Measurements from ENCODE around the gene RERGL.

RERGL gene

DNA sequence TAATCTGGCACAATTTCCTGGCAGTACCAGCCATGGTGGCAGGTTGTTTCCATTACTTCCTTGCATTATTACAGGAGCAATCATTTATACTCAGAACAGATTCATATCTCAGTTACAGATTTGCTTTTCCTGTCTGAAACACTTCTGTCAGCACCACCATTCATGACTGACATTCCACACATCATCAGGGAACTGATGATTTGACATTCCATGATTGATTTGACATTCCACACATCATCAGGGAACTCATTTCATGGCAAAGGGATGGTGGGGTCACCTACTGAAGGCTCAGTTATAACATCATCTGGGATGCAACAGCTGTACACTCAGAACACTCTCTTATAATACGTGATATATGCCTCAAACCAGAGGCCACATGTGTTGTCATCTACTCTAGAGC, 30.9 kb upstream of the RERGL start:
- Histone ChIP-seq H3K4me3 (replicated peaks; ENCODE audit: low read depth, low read length) (no peak overlapping the region), H3K36me3 (ENCODE audit: control insufficient read depth, insufficient read depth, low read length) (no peaks in the 10 kb centered on the region), H3K27me3 (replicated peaks; ENCODE audit: control insufficient read depth, insufficient read depth, low read length) (no peaks in the 10 kb centered on the region)
- DNase-seq (ENCODE audit: extremely low read depth, insufficient read length): no peak
- TF ChIP-seq, protein P1, sequence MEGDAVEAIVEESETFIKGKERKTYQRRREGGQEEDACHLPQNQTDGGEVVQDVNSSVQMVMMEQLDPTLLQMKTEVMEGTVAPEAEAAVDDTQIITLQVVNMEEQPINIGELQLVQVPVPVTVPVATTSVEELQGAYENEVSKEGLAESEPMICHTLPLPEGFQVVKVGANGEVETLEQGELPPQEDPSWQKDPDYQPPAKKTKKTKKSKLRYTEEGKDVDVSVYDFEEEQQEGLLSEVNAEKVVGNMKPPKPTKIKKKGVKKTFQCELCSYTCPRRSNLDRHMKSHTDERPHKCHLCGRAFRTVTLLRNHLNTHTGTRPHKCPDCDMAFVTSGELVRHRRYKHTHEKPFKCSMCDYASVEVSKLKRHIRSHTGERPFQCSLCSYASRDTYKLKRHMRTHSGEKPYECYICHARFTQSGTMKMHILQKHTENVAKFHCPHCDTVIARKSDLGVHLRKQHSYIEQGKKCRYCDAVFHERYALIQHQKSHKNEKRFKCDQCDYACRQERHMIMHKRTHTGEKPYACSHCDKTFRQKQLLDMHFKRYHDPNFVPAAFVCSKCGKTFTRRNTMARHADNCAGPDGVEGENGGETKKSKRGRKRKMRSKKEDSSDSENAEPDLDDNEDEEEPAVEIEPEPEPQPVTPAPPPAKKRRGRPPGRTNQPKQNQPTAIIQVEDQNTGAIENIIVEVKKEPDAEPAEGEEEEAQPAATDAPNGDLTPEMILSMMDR (IDR thresholded peaks at IDR 0.05; ENCODE audit: insufficient read depth, low read length, poor library complexity, severe bottlenecking): no peak

DNA sequence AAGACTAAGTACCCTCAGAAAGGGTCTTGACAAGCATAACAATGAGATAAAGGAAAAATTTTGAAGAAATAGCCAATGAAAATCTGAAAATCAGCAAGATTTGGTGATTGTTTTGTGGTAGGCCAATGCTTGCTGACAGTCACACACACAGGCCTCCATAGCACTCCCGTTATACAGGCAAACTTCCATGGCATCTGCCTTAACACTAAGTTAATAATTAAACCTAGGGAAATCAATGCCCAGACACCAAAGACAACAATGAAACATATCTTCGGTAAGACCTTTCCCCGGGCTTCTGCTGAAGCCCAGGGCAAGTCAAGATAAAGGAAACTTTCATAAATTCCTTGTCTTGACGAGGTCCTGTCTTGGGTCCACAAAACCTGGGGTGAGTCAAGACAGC, 18.6 kb upstream of the RERGL start:
- DNase-seq (ENCODE audit: extremely low read depth, insufficient read length): no peak
- Histone ChIP-seq H3K27me3 (replicated peaks; ENCODE audit: control insufficient read depth, insufficient read depth, low read length) (no peaks in the 10 kb centered on the region), H3K4me3 (replicated peaks; ENCODE audit: low read depth, low read length) (no peak overlapping the region), H3K36me3 (ENCODE audit: control insufficient read depth, insufficient read depth, low read length) (no peaks in the 10 kb centered on the region)
- TF ChIP-seq, protein P1 (IDR thresholded peaks at IDR 0.05; ENCODE audit: insufficient read depth, low read length, poor library complexity, severe bottlenecking): no peak

DNA sequence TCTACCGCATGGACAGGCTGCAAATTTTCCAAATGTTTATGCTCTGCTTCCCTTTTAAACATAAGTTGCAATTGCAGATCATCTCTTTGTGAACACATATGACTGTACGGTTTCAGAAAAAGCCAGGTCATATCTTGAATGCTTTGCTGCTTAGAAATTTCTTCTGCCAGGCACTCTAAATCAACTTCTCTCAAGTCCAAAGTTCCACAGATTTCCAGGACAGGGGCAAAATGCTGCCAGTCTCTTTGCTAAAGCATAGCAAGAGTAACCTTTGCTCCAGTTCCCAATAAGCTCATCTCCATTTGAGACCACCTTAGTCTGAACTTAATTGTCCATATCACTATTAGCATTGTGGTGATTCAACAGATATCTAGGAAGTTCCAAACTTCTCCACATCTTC, 13.6 kb upstream of the RERGL start:
- no peaks in the 10 kb centered on the region for H3K27me3 ChIP-seq (replicated peaks; ENCODE audit: control insufficient read depth, insufficient read depth, low read length)
- no peaks in the 10 kb centered on the region for H3K36me3 ChIP-seq (ENCODE audit: control insufficient read depth, insufficient read depth, low read length)
- TF ChIP-seq, protein P1 (IDR thresholded peaks at IDR 0.05; ENCODE audit: insufficient read depth, low read length, poor library complexity, severe bottlenecking): no peak
- H3K4me3 ChIP-seq (replicated peaks; ENCODE audit: low read depth, low read length): no peak overlapping the region
- DNase-seq (ENCODE audit: extremely low read depth, insufficient read length): no peak

DNA sequence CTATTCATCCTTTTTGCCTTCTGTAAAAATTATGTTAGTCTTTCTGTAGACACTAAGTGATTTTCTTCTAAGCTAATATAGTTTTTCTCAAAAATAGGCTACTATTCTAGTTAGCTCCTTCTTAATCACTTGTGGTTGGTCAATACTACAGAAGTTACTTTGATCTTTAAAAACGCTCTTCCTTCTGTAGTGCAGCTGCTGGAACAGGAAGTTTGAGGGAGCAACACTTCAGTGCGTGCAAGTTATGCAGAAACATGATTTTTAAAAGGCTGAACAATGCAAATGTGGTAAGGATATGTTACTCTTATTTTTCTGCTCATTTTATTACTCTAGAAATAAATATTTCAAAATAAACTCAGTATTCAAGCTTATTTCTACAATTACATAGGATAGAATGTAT, 11.1 kb upstream of the RERGL start:
- no peaks in the 10 kb centered on the region for H3K36me3 ChIP-seq (ENCODE audit: control insufficient read depth, insufficient read depth, low read length)
- DNase-seq (ENCODE audit: extremely low read depth, insufficient read length): no peak
- H3K4me3 ChIP-seq (replicated peaks; ENCODE audit: low read depth, low read length): no peak overlapping the region
- H3K27me3 ChIP-seq (replicated peaks; ENCODE audit: control insufficient read depth, insufficient read depth, low read length): no peaks in the 10 kb centered on the region
- TF ChIP-seq, protein P1 (IDR thresholded peaks at IDR 0.05; ENCODE audit: insufficient read depth, low read length, poor library complexity, severe bottlenecking): no peak

DNA sequence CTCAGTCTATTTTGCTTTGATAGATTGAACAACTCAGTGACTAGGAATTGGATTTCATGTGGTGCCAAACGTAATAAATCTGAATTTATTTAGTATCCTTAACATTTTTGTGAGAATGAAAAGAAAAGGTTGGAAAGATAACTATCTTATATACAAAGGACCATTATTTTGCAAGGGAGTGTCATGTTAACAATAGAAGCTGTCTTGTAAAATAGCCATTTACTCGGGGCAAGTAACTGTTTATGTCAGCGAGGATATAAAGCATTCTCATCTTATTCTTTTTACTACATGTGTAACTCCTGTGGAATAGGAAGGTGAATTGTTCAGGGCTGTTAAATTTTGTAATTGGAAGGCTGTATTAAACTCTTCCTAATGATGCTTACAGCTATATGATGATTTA, 5.9 kb downstream of the RERGL start:
- no peaks in the 10 kb centered on the region for H3K36me3 ChIP-seq (ENCODE audit: control insufficient read depth, insufficient read depth, low read length)
- TF ChIP-seq, protein P1 (IDR thresholded peaks at IDR 0.05; ENCODE audit: insufficient read depth, low read length, poor library complexity, severe bottlenecking): no peak
- no peak overlapping the region for H3K4me3 ChIP-seq (replicated peaks; ENCODE audit: low read depth, low read length)
- no peak for DNase-seq (ENCODE audit: extremely low read depth, insufficient read length)
- no peaks in the 10 kb centered on the region for H3K27me3 ChIP-seq (replicated peaks; ENCODE audit: control insufficient read depth, insufficient read depth, low read length)

DNA sequence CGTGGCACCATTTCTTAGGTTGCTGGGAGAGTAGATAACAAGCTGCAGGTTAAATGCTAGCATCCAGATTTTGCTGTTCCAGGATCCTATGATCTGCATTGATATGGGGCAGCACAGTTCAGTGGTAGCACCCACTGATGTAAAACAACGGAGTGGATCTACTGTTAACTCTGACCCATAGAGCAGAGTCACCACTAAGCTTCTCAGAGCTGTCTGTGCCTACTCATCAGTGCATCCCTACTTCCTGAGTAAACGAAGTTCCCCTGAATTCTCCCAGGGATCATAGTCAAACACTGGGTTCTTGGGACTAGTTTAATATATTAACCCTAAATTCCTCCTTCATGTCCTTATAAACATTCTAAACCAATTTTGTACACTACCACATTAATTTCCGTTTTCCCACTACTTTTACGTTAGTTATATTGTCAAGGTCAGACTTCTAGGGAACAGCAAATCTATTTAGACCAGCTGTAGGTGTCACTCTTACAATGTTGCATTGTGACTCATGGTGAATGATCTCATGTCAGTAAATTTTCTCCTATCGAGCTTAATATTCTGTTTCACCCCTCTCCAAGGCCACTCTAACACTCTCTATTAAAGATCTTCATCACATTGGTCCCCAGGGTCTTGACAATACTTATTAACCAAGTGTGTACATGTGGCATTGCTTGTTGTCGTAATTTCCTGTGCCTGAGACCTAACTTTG, 10.3 kb downstream of the RERGL start:
- DNase-seq (ENCODE audit: extremely low read depth, insufficient read length): no peak
- Histone ChIP-seq H3K27me3 (replicated peaks; ENCODE audit: control insufficient read depth, insufficient read depth, low read length) (no peaks in the 10 kb centered on the region), H3K36me3 (ENCODE audit: control insufficient read depth, insufficient read depth, low read length) (no peaks in the 10 kb centered on the region), H3K4me3 (replicated peaks; ENCODE audit: low read depth, low read length) (no peak overlapping the region)
- TF ChIP-seq, protein P1 (IDR thresholded peaks at IDR 0.05; ENCODE audit: insufficient read depth, low read length, poor library complexity, severe bottlenecking): no peak
